SW480 (cell line): ENCODE measurements around the gene CRISP1.
"Not testable (repeated sequence)": the region's sequence is repeated elsewhere in the genome, so short reads cannot be mapped to it uniquely, and the experiment has no call there.

Source experiments
- DNase-seq: peaks from one replicate; pipeline ENCODE4 v3.0.0-alpha.2; 2016; ENCODE audit warnings: low spot score

The CRISP1 gene

GRCh38 chr6:49866485-49866943 is at the start of gene CRISP1:
Gene CRISP1, minus strand, starts transcription at chr6:49866535. Its CDS starts 9,135 bp downstream, at chr6:49857400.
- DNase-seq, result no peak

- DNase-seq, result no peak
These were observed 48.7 kb upstream of the CRISP1 start for GRCh38 chr6:49915035-49915434.

- DNase-seq, result peak; percentile 18
These were observed 47.5 kb upstream of the CRISP1 start for GRCh38 chr6:49913636-49914375.

GRCh38 chr6:49912196-49912595 is 45.9 kb upstream of the CRISP1 start:
- DNase-seq, result no peak

DNA sequence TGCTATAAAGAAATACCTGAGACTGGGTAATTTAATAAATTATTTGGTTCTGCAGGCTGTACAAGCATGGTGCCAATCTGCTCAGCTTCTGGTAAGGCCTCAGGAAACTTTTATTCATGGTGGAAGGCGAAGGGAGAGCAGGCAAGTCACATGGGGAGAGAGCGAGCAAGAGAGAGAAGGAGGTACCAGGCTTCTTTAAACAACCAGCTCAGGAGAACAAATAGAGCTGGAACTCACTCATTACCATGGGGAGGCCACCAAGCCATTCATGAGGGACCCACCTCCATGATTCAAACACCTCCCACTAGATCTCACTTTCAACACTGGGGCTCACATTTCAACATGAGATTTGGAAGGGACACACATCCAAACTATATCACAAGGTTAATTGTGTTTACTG is 44.9 kb upstream of the CRISP1 start:
- no peak for DNase-seq

- DNase-seq, result no peak
These were observed 43.2 kb upstream of the CRISP1 start for GRCh38 chr6:49909563-49909962.

- DNase-seq, result no peak
These were observed 40.2 kb upstream of the CRISP1 start for GRCh38 chr6:49906526-49906925.

DNA sequence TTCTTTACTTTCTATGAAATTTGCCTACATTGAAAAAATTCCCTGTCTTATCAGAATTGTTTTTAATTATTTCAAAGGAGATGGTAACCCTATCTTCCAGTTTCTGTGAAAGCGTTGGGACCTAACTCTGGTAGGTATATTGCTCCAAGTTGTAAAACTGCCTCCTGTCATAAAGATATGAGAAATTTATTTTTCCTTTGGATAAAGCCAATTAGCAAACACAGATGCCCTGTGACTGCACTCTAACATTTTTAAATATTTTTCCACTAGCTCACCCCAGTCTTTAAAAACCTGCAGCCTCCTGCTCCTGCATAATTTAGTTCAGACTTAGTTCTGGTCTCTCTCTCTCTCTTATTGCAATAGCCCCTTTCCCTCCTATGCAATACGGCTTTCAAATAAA is 39.0 kb upstream of the CRISP1 start:
- DNase-seq, result no peak

DNA sequence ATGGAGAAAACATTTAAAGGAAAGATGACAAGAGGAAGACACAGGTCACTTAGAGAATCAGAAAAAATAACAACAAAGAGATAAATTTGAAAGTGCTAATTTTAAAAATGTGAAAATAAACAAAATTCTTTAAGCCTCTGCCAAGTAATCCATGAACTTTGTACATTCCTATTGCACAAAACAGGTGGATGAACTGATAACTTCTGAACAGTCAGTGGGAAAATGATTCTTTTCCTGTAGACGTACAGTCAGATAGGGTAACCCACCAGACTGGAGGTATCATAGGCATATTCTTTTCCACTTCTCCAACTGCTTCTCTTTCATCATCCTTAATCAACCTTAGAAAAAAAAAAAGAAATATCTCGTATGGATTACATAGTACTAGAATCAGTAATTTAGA is 36.5 kb upstream of the CRISP1 start:
- DNase-seq, result no peak

GRCh38 chr6:49898904-49899566 is 32.7 kb upstream of the CRISP1 start:
- DNase-seq, result no peak

- DNase-seq, result not testable (repeated sequence)
These were observed 29.2 kb upstream of the CRISP1 start for GRCh38 chr6:49895553-49895952.

DNA sequence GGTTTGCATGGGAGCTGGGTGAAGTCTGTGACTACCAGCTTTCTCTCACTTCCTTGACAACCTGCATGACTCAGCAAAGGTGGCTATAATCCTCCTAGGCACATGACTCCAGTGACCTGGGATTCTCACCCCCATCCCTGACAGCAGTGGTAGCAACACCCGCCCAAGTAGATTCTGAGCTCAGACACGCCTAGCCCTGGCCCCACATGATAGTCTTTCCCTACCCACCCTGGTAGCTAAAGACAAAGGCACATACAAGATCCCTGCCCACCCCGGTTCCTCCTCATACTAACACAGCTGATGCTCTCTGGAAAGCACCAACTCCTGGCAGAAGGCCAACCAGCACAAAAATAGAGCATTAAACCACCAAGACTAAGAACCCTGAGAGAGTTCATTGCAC is 25.9 kb upstream of the CRISP1 start:
- peak; percentile 2 for DNase-seq

GRCh38 chr6:49890988-49891387 is 24.7 kb upstream of the CRISP1 start:
- peak; percentile 20 for DNase-seq

DNA sequence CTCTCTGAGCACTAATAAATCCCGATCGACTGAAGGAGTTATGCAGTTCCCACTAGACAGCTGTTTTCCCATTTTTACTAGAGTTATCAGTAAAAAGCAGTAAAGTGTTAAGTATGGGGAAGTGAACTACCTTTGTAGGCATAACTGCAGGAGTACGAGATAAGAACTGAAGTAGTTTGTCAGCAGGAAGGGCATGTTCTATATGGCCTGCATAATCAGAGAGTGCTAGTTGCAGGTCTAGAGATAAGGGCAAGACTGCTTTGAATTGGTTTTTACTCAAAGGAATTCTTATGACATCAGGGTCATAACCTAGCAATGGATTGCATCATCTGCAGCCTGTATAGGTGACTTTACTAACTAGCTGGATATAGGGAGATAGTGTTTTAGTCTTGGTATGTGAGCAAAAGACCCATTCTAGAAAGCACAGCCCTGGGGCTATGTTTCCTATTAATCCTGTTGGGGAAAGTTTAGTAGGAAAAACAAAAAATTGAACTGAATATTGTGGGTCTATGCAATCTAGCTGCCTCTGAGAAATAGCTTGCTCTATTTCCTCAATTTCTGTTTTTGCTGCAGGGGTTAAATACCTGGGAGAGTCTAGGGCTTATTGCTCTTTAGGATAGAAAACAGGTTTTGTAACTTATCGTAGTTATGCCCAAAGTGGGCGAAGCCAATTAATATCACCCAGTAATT is 22.6 kb upstream of the CRISP1 start:
- no peak for DNase-seq

GRCh38 chr6:49868951-49869529 is 2.7 kb upstream of the CRISP1 start:
- DNase-seq, result no peak

DNA sequence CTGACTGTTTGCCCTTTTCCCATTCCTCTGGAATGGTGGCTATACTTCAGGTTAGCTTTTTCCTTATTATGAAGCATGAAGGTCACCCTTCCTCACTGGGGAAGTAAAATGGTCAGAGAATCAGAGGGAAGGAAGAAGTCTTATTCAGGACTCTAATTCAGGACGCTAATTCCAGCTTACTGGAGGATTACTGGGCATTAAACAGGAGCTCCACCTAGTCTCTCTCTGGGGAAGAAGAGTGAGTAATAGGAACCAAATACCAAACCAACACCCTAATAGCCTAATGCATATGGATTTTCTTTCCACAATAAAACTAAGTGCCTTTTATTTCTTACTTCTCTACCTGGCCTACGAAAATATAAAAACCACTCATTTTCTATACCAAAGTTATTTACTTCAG is 10.1 kb downstream of the CRISP1 start:
- no peak for DNase-seq

- DNase-seq, result no peak
These were observed 11.1 kb downstream of the CRISP1 start for GRCh38 chr6:49855221-49855620.

- no peak for DNase-seq
These were observed 13.4 kb downstream of the CRISP1 start for GRCh38 chr6:49852975-49853374.

DNA sequence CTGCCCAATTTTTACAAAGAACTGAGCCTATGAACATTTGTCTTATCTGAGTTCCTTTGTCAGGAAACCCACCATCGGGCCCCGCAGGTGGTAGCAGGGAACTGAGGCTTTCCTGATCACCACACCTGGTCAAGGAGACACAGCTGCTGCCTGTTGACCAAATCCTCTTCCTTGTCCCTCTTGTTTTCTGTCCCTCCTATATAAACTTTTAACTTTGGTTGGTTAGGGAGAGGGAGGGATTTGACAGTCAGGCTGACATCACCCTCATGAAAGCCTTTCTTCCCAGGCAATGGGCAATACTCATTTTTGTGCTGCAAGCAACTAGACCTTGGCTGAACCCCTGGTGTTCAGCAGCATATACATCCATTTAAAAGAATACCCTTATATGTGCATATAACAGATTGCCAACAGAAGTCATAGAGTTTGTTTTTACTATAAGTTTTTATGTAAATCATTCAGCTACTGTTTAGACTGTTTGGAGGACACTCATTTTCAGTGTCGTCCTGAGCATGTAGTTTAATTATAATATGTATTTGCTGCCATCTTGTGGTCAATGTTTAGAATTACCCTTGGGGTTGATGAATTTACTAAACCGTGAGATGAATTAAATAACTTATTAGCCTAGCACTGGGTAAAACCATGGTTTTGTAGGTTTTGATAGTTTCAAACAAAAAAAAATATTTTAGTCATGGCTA is 17.0 kb downstream of the CRISP1 start:
- peak; percentile 52 for DNase-seq

- no peak for DNase-seq
These were observed 18.7 kb downstream of the CRISP1 start for GRCh38 chr6:49847673-49848072.

DNA sequence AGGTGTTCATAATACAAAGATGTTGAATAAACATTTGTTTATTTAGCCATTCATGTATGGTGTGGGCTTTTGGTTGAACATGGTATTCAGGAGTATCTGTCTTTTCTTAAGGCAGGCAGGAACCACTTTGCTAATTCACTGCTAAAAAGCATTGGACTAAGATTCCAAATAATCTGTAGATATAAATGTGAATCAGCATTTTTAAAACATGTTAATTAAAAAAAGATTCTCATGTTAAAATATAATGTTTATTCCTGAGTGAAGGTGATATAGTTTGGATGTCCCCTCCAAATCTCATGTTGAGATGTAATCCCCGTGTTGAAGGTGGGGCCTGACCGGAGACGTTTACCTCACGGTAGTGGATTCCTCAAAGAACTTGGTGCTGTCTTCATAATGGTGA is 19.3 kb downstream of the CRISP1 start:
- DNase-seq, result no peak

GRCh38 chr6:49841424-49841823 is 24.9 kb downstream of the CRISP1 start:
- no peak for DNase-seq
